Colonic mucosa (tissue), 4 donors: ENCODE results near the gene SLC16A7. TPM values are rescaled to one million over a fixed set of nuclear protein-coding genes. Genes with fewer than 3 reads are reported as not detected.

Experiments
- DNase-seq: peaks from one replicate; pipeline ENCODE4 v3.0.0-alpha.2; 2020
- H3K27ac ChIP-seq: fragments of 200-600 bp; one replicate; pipeline ENCODE4 v1.8.0; 2021
- H3K27me3 ChIP-seq: fragments of 200-600 bp; one replicate; pipeline ENCODE4 v1.8.0; 2021
- H3K36me3 ChIP-seq: fragments of 200-600 bp; one replicate; pipeline ENCODE4 v1.8.0; 2021
- H3K4me1 ChIP-seq: fragments of 200-600 bp; one replicate; pipeline ENCODE4 v1.8.0; 2021; ENCODE audit warnings: mild to moderate bottlenecking
- H3K4me3 ChIP-seq: fragments of 200-600 bp; one replicate; pipeline ENCODE4 v1.8.0; 2021
- H3K9ac ChIP-seq, 2 donors: one replicate each; pipeline ENCODE4 v1.7.0; 2013; ENCODE audit warnings: control low read depth in 2 of 2, low read depth in 2 of 2, low read length in 2 of 2
- H3K9me3 ChIP-seq: fragments of 200-600 bp; one replicate; pipeline ENCODE4 v1.8.0; 2021
- CTCF ChIP-seq: fragments of 200-600 bp; IDR thresholded peaks from one replicate; pipeline ENCODE4 v1.8.0; 2022; ENCODE audit warnings: antibody characterized with exemption, mild to moderate bottlenecking
- intact Hi-C: fragments of 100-400 bp; cut with DNase I; formaldehyde crosslinking; loops from one replicate; pipeline ENCODE4 v1.14.1; 2022
- total RNA-seq, 2 donors: library from RNA; stranded (reverse); fragmentation: NEBNext Ultra II Directional in 1 of 2; extraction: Animal tissue kit (Norgen Biotek cat#: 25700) in 1 of 2; gene quantifications; one replicate each; pipeline ENCODE4 v1.2.1, GENCODE V29; 2021
- donor health status: healthy.
- donor health status: DM: no; HTN: no; CAD: no.
- donor health status: DM: no; HTN: no; CAD: no.

SLC16A7 gene
- total RNA-seq, 2 donors from 2014 or later: 4.4 to 9.5 TPM

- no peaks in the 10 kb centered on the region for H3K27me3 ChIP-seq
- H3K4me1 ChIP-seq: no peaks in the 10 kb centered on the region
- no peak for DNase-seq
- intact Hi-C loops: no loop called here
- no peak for TF ChIP-seq CTCF
- no peak overlapping the region for H3K4me3 ChIP-seq
- H3K9me3 ChIP-seq: no peaks in the 10 kb centered on the region
- H3K36me3 ChIP-seq: no peaks in the 10 kb centered on the region
- H3K9ac ChIP-seq: no peak overlapping the region
- no peak overlapping the region for H3K27ac ChIP-seq
Observed at GRCh38 chr12:59632408-59632807, 36.6 kb downstream of the SLC16A7 start.

- Histone ChIP-seq H3K4me3 (no peak overlapping the region), H3K27me3 (no peaks in the 10 kb centered on the region), H3K36me3 (no peaks in the 10 kb centered on the region), H3K27ac (no peak overlapping the region), H3K9me3 (no peaks in the 10 kb centered on the region), H3K4me1 (no peaks in the 10 kb centered on the region), H3K9ac (no peak overlapping the region)
- no peak for TF ChIP-seq CTCF
- DNase-seq: no peak
- intact Hi-C loops: no loop called here
Observed at GRCh38 chr12:59634254-59634653, 38.4 kb downstream of the SLC16A7 start.

- intact Hi-C loops: no loop called here
Observed at GRCh38 chr12:59636945-59637691, 41.3 kb downstream of the SLC16A7 start.

DNA sequence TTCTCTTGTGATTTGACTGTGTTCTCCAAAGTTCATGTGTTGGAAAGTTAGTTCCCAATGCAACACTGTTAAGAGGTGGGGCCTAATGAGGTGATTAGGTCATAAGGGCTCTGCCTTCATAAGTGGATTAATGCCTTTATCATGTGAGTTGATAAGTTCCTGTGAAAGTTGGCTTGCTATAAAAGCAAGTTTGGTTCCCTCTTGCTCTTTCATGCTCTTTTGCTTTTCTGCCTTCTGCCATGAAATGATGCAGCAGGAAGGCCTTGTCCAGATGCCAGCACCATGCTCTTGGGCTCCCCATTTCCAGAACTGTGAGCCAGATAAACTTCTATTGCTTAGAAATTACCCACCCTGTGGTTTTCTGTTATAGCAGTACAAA lies 41.9 kb downstream of the SLC16A7 start:
- no peak overlapping the region for H3K27ac ChIP-seq
- DNase-seq: no peak
- H3K36me3 ChIP-seq: no peaks in the 10 kb centered on the region
- H3K27me3 ChIP-seq: no peaks in the 10 kb centered on the region
- TF ChIP-seq CTCF: no peak
- intact Hi-C loops: no loop called here
- H3K4me3 ChIP-seq: no peak overlapping the region
- no peaks in the 10 kb centered on the region for H3K9me3 ChIP-seq
- no peak overlapping the region for H3K9ac ChIP-seq
- H3K4me1 ChIP-seq: no peaks in the 10 kb centered on the region

More at GRCh38 chr12:59636945-59637691, 41.3 kb downstream of the SLC16A7 start:
- Histone ChIP-seq H3K4me3 (no peak overlapping the region), H3K36me3 (no peaks in the 10 kb centered on the region), H3K27me3 (no peaks in the 10 kb centered on the region), H3K9me3 (no peaks in the 10 kb centered on the region), H3K9ac (no peak overlapping the region), H3K27ac (no peak overlapping the region), H3K4me1 (no peaks in the 10 kb centered on the region)
- no peak for TF ChIP-seq CTCF
- DNase-seq: no peak

GRCh38 chr12:59643550-59643949 lies 47.7 kb downstream of the SLC16A7 start:
- Histone ChIP-seq H3K4me1 (no peaks in the 10 kb centered on the region), H3K27me3 (no peaks in the 10 kb centered on the region), H3K9ac (no peak overlapping the region), H3K27ac (no peak overlapping the region), H3K9me3 (no peaks in the 10 kb centered on the region), H3K36me3 (no peaks in the 10 kb centered on the region), H3K4me3 (no peak overlapping the region)
- DNase-seq: no peak
- intact Hi-C loops: no loop called here
- TF ChIP-seq CTCF: no peak
